GM12891 (cell line): ENCODE measurements around the gene GTF2H3.

Experiments used
- PAX5 ChIP-seq: IDR thresholded peaks from 2 replicates; pipeline ENCODE4 v1.6.1; 2011; ENCODE audit warnings: low read length, moderate library complexity, mild to moderate bottlenecking; ENCODE audit not compliant: insufficient read depth, severe bottlenecking
- POLR2A ChIP-seq: IDR thresholded peaks from 2 replicates; pipeline ENCODE4 v1.6.1; 2011; ENCODE audit warnings: low read depth, low read length, control low read depth
- POLR2AphosphoS5 ChIP-seq: IDR thresholded peaks from 2 replicates; pipeline ENCODE4 v1.6.1; 2011; ENCODE audit warnings: low read depth, low read length, control low read depth
- POU2F2 ChIP-seq: IDR thresholded peaks from 2 replicates; pipeline ENCODE4 v1.6.1; 2011; ENCODE audit warnings: low read depth, mild to moderate bottlenecking, control low read depth, low read length, moderate library complexity
- SPI1 ChIP-seq: IDR thresholded peaks from 2 replicates; pipeline ENCODE4 v1.6.1; 2011; ENCODE audit warnings: low read depth, low read length, control low read depth
- TAF1 ChIP-seq: IDR thresholded peaks from 2 replicates; pipeline ENCODE4 v1.6.1; 2011; ENCODE audit warnings: low read depth, low read length, control low read depth

DNA sequence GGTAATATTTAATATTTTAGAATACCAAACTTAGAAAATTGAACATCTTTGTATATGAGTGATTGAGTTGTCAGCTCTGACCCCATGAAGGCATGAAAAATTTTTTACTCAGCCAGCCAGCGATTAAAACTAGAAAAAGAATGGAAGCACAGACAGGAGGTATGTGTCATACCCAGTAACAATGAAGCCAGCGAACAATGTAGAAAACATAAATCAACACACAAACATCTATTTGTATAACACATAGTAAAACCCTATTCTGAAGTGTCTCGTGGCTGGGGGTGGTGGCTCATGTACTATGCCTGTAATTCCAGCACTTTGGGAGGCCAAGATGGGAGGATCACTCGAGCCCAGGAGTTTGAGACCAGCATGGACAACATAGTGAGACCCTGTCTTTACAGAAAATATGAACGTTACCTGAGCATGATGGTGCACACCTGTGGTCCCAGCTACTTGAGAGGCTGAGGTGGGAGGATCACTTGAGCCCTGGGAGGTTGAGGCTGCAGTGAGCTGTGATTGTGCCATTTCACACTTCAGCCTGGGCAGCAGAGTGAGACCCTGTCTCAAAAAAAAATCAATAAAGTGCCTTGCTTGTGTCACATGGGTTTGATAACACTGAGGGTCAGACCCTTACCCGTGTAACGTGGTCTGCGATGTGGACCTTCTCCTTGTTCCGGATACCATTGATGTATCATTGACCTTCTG lies 43.1 kb downstream of the GTF2H3 start:
- no peak for TF ChIP-seq POLR2AphosphoS5
- TF ChIP-seq TAF1 = no peak
- no peak for TF ChIP-seq SPI1
- no peak for TF ChIP-seq POLR2A
- no peak for TF ChIP-seq POU2F2
- no peak for TF ChIP-seq PAX5
